ENCODE data around the gene LPP.

Gene LPP

GRCh38 chr3:188133219-188133618, 20.7 kb upstream of the LPP start:
- TF ChIP-seq FOXP2 (optimal IDR thresholded peaks at IDR 0.05; ENCODE audit: control extremely low read depth, extremely low read length, insufficient read depth) (no peak), EZH2 (IDR thresholded peaks at IDR 0.05) (no peak), POLR2AphosphoS5 (IDR thresholded peaks at IDR 0.05; ENCODE audit: borderline replicate concordance, low read depth, low read length) (no peak)
- Histone ChIP-seq H3K36me3 (ENCODE audit: insufficient read depth, low read length) (no peaks in the 10 kb centered on the region), H3K9me3 (ENCODE audit: low read depth, low read length) (no peaks in the 10 kb centered on the region), H3K27ac (no peak overlapping the region), H3K4me3 (no peak overlapping the region), H3K9ac (ENCODE audit: insufficient read length) (no peak overlapping the region)
- DNase-seq (ENCODE audit: low read depth, low spot score): no peak

GRCh38 chr3:188133646-188134045, 20.3 kb upstream of the LPP start:
- TF ChIP-seq EZH2 (IDR thresholded peaks at IDR 0.05) (no peak), POLR2AphosphoS5 (IDR thresholded peaks at IDR 0.05; ENCODE audit: borderline replicate concordance, low read depth, low read length) (no peak), FOXP2 (optimal IDR thresholded peaks at IDR 0.05; ENCODE audit: control extremely low read depth, extremely low read length, insufficient read depth) (no peak)
- no peak for DNase-seq (ENCODE audit: low read depth, low spot score)
- Histone ChIP-seq H3K4me3 (no peak overlapping the region), H3K36me3 (ENCODE audit: insufficient read depth, low read length) (no peaks in the 10 kb centered on the region), H3K9me3 (ENCODE audit: low read depth, low read length) (no peaks in the 10 kb centered on the region), H3K27ac (no peak overlapping the region), H3K9ac (ENCODE audit: insufficient read length) (no peak overlapping the region)

DNA sequence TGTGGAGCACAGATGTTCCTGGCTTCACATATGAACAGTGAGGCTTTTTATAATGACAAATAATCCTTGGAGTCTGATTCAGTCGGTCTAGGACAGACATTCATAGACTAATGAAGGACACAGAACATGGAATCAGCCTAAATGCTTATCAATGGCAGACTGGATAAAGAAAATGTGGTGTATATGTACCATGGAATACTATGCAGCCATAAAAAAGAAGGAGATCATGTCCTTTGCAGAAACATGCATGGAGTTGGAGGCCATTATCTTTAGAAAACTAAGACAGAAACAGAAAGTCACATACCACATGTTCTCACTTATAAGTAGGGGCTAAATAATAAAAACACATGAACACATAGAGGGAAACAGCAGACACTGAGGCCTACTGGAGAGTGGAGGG, 19.9 kb upstream of the LPP start:
- Histone ChIP-seq H3K36me3 (ENCODE audit: insufficient read depth, low read length) (no peaks in the 10 kb centered on the region), H3K27ac (no peak overlapping the region), H3K9me3 (ENCODE audit: low read depth, low read length) (no peaks in the 10 kb centered on the region), H3K9ac (ENCODE audit: insufficient read length) (no peak overlapping the region), H3K4me3 (no peak overlapping the region)
- DNase-seq (ENCODE audit: low read depth, low spot score): no peak
- no peak for TF ChIP-seq EZH2 (IDR thresholded peaks at IDR 0.05)
- TF ChIP-seq POLR2AphosphoS5 (IDR thresholded peaks at IDR 0.05; ENCODE audit: borderline replicate concordance, low read depth, low read length): no peak
- no peak for TF ChIP-seq FOXP2 (optimal IDR thresholded peaks at IDR 0.05; ENCODE audit: control extremely low read depth, extremely low read length, insufficient read depth)

DNA sequence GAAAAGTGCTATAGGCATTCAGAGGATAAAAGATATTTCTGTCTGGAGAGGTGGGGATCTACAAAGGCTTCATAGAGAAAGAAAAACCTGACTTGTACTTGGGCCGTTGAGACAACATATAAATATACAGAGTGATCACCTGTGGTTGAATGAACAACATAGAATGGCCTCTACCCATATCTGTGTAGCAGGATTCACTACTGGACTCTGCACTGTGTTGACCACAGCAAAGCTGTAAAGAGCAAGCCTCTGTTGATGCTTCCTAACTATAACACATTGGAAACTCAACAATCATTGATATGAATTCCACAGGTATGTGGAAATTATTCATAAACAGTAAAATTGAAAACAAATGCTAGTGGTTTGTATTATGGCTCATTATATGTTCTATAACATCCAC, 19.1 kb upstream of the LPP start:
- TF ChIP-seq EZH2 (IDR thresholded peaks at IDR 0.05): no peak
- no peak for TF ChIP-seq FOXP2 (optimal IDR thresholded peaks at IDR 0.05; ENCODE audit: control extremely low read depth, extremely low read length, insufficient read depth)
- TF ChIP-seq POLR2AphosphoS5 (IDR thresholded peaks at IDR 0.05; ENCODE audit: borderline replicate concordance, low read depth, low read length): no peak
- Histone ChIP-seq H3K9me3 (ENCODE audit: low read depth, low read length) (no peaks in the 10 kb centered on the region), H3K27ac (no peak overlapping the region), H3K36me3 (ENCODE audit: insufficient read depth, low read length) (no peaks in the 10 kb centered on the region), H3K9ac (ENCODE audit: insufficient read length) (no peak overlapping the region), H3K4me3 (no peak overlapping the region)
- no peak for DNase-seq (ENCODE audit: low read depth, low spot score)

- DNase-seq (ENCODE audit: low read depth, low spot score): no peak
- Histone ChIP-seq H3K36me3 (ENCODE audit: insufficient read depth, low read length) (no peaks in the 10 kb centered on the region), H3K27ac (no peak overlapping the region), H3K9me3 (ENCODE audit: low read depth, low read length) (no peaks in the 10 kb centered on the region), H3K4me3 (no peak overlapping the region), H3K9ac (ENCODE audit: insufficient read length) (no peak overlapping the region)
- no peak for TF ChIP-seq POLR2AphosphoS5 (IDR thresholded peaks at IDR 0.05; ENCODE audit: borderline replicate concordance, low read depth, low read length)
- no peak for TF ChIP-seq FOXP2 (optimal IDR thresholded peaks at IDR 0.05; ENCODE audit: control extremely low read depth, extremely low read length, insufficient read depth)
- no peak for TF ChIP-seq EZH2 (IDR thresholded peaks at IDR 0.05)
Observed at GRCh38 chr3:188135271-188135670, 18.7 kb upstream of the LPP start.

DNA sequence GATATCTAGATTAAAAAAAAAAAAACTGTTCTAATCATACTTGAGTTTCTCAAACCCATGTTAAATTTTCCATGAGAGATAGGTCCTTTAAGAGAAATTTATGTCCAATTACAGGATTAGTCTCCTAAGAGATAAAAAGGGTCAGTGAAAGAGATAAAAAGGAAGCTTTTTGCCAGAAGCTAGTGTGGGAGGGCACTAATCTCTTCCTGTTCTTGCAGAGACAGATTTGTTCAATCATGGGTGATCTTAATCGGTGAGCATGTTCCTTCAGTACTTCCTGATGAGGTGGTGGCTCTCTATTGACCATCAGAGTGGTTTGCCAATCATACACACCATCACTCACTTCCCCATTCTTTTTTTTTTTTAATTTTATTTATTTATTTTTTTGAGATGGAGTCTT, 16.9 kb upstream of the LPP start:
- H3K9ac ChIP-seq (ENCODE audit: insufficient read length): no peak overlapping the region
- DNase-seq (ENCODE audit: low read depth, low spot score): no peak
- H3K4me3 ChIP-seq: no peak overlapping the region
- no peaks in the 10 kb centered on the region for H3K36me3 ChIP-seq (ENCODE audit: insufficient read depth, low read length)
- TF ChIP-seq FOXP2 (optimal IDR thresholded peaks at IDR 0.05; ENCODE audit: control extremely low read depth, extremely low read length, insufficient read depth): no peak
- TF ChIP-seq EZH2 (IDR thresholded peaks at IDR 0.05): no peak
- TF ChIP-seq POLR2AphosphoS5 (IDR thresholded peaks at IDR 0.05; ENCODE audit: borderline replicate concordance, low read depth, low read length): no peak
- no peak overlapping the region for H3K27ac ChIP-seq
- no peaks in the 10 kb centered on the region for H3K9me3 ChIP-seq (ENCODE audit: low read depth, low read length)

GRCh38 chr3:188139466-188139865, 14.5 kb upstream of the LPP start:
- H3K36me3 ChIP-seq (ENCODE audit: insufficient read depth, low read length): no peaks in the 10 kb centered on the region
- H3K9ac ChIP-seq (ENCODE audit: insufficient read length): no peak overlapping the region
- no peak overlapping the region for H3K27ac ChIP-seq
- no peak for DNase-seq (ENCODE audit: low read depth, low spot score)
- H3K9me3 ChIP-seq (ENCODE audit: low read depth, low read length): no peaks in the 10 kb centered on the region
- no peak overlapping the region for H3K4me3 ChIP-seq
- TF ChIP-seq POLR2AphosphoS5 (IDR thresholded peaks at IDR 0.05; ENCODE audit: borderline replicate concordance, low read depth, low read length) (no peak), EZH2 (IDR thresholded peaks at IDR 0.05) (no peak), FOXP2 (optimal IDR thresholded peaks at IDR 0.05; ENCODE audit: control extremely low read depth, extremely low read length, insufficient read depth) (no peak)

- no peak overlapping the region for H3K9ac ChIP-seq (ENCODE audit: insufficient read length)
- H3K4me3 ChIP-seq: no peak overlapping the region
- TF ChIP-seq FOXP2 (optimal IDR thresholded peaks at IDR 0.05; ENCODE audit: control extremely low read depth, extremely low read length, insufficient read depth) (no peak), EZH2 (IDR thresholded peaks at IDR 0.05) (no peak), POLR2AphosphoS5 (IDR thresholded peaks at IDR 0.05; ENCODE audit: borderline replicate concordance, low read depth, low read length) (no peak)
- H3K36me3 ChIP-seq (ENCODE audit: insufficient read depth, low read length): no peaks in the 10 kb centered on the region
- no peak for DNase-seq (ENCODE audit: low read depth, low spot score)
- no peak overlapping the region for H3K27ac ChIP-seq
- peaks cover 3% of the 10 kb centered on the region; the same call in 1 of the 2 replicates for H3K9me3 ChIP-seq (ENCODE audit: low read depth, low read length)
Observed at GRCh38 chr3:188146219-188146618, 7.7 kb upstream of the LPP start.

DNA sequence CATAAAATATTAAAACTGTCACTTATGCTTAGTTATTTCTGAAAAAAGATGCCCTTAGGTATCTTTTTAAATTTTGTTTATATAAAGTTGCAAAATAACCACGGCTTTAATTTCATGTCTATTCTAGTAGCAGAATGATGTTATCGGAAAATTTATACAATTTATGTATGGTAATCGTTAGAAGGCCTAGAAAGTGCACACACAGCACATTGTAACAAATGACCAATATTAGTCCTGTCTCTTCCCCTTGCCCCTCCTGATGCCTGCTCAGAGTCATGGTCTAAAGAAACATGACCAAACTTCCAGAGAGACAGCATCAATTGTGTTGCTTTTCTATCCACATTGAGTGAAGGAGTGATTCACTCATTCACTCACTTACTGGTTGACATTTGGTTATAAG, 6.2 kb upstream of the LPP start:
- H3K36me3 ChIP-seq (ENCODE audit: insufficient read depth, low read length): no peaks in the 10 kb centered on the region
- DNase-seq (ENCODE audit: low read depth, low spot score): no peak
- H3K9me3 ChIP-seq (ENCODE audit: low read depth, low read length): peaks cover 3% of the 10 kb centered on the region; the same call in 1 of the 2 replicates
- H3K27ac ChIP-seq: no peak overlapping the region
- no peak overlapping the region for H3K4me3 ChIP-seq
- no peak overlapping the region for H3K9ac ChIP-seq (ENCODE audit: insufficient read length)
- TF ChIP-seq POLR2AphosphoS5 (IDR thresholded peaks at IDR 0.05; ENCODE audit: borderline replicate concordance, low read depth, low read length) (no peak), EZH2 (IDR thresholded peaks at IDR 0.05) (no peak), FOXP2 (optimal IDR thresholded peaks at IDR 0.05; ENCODE audit: control extremely low read depth, extremely low read length, insufficient read depth) (no peak)

All from SK-N-MC (cell line).